ENCODE data around the gene ANKRD44.

The ANKRD44 gene

DNA sequence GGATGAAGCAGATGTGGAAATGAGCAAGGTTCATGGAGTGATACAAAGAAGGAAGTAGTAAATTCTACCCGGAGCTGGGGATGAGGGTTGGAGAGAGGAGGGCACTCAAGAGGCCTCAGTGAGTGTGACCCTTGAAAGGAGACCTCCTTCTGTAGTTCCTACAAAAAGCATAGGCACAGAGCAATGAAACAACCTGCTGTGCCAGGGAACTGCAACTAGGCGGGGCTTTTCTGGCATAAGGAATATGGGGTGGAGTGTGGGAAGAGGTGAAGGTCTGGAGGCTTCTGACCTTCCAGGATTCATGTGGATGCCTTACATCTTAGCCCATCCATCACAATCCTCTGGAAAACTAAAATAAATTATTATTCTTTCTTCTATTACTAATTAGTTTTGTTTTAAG lies 358.6 kb downstream of the ANKRD44 start:
- H3K27me3 Mint-ChIP-seq: peaks cover 0 to 4% of the 10 kb centered on the region in 2 donors
- H3K4me3 Mint-ChIP-seq: no peak overlapping the region

GRCh38 chr2:196949116-196949515 lies 361.5 kb downstream of the ANKRD44 start:
- no peak for ATAC-seq (replicated peaks)

More for the DNA sequence above, 358.6 kb downstream of the ANKRD44 start:
- Mint-ChIP-seq H3K9me3 (no peaks in the 10 kb centered on the region), H3K36me3 (no peaks in the 10 kb centered on the region), H3K27ac (no peak overlapping the region), H3K4me1 (no peaks in the 10 kb centered on the region)
- DNase-seq: no peak
- no peak for ATAC-seq (replicated peaks)

GRCh38 chr2:196944570-196944969 lies 366.0 kb downstream of the ANKRD44 start:
- H3K27me3 Mint-ChIP-seq: peaks cover 0 to 4% of the 10 kb centered on the region in 2 donors
- DNase-seq: no peak
- peak; percentile 77 for ATAC-seq (replicated peaks)
- H3K9me3 Mint-ChIP-seq: no peaks in the 10 kb centered on the region
- no peaks in the 10 kb centered on the region for H3K36me3 Mint-ChIP-seq
- H3K4me3 Mint-ChIP-seq: no peak overlapping the region
- H3K4me1 Mint-ChIP-seq: no peaks in the 10 kb centered on the region
- no peak overlapping the region for H3K27ac Mint-ChIP-seq

More at GRCh38 chr2:196949116-196949515, 361.5 kb downstream of the ANKRD44 start:
- Mint-ChIP-seq H3K27me3 (peaks cover 0 to 4% of the 10 kb centered on the region in 2 donors), H3K27ac (no peak overlapping the region), H3K4me1 (no peaks in the 10 kb centered on the region), H3K36me3 (no peaks in the 10 kb centered on the region), H3K4me3 (no peak overlapping the region), H3K9me3 (no peaks in the 10 kb centered on the region)
- no peak for DNase-seq

GRCh38 chr2:196941398-196942078 lies 369.0 kb downstream of the ANKRD44 start:
- DNase-seq (no peak), ATAC-seq (replicated peaks) (no peak)
- Mint-ChIP-seq H3K4me3 (no peak overlapping the region), H3K36me3 (no peaks in the 10 kb centered on the region), H3K27ac (no peak overlapping the region), H3K9me3 (no peaks in the 10 kb centered on the region), H3K27me3 (peaks cover 0 to 4% of the 10 kb centered on the region in 2 donors), H3K4me1 (no peaks in the 10 kb centered on the region)

- Mint-ChIP-seq H3K4me3 (no peak overlapping the region), H3K27me3 (peaks cover 0 to 4% of the 10 kb centered on the region in 2 donors), H3K27ac (no peak overlapping the region), H3K9me3 (no peaks in the 10 kb centered on the region), H3K36me3 (no peaks in the 10 kb centered on the region), H3K4me1 (no peaks in the 10 kb centered on the region)
- no peak for DNase-seq
- ATAC-seq (replicated peaks): no peak
Measured at GRCh38 chr2:196939371-196939770, 371.2 kb downstream of the ANKRD44 start.

Data from stimulated activated naive B cell treated with anti-CD40 and anti-IgM and Interleukin-4, amounts not matched to agents 10 μg/mL and 1 μg/mL and 100 μg/mL, for 72 hours (primary cell).